Lower leg skin (tissue), 3 donors: ENCODE measurements around the gene DLG2.

Experiments
- POLR2A ChIP-seq, 2 donors: fragments of 450-650 bp; IDR thresholded peaks; one replicate each; pipeline ENCODE4 v1.6.1; 2016 to 2017; ENCODE audit warnings: antibody characterized with exemption in 2 of 2, mild to moderate bottlenecking in 1 of 2, moderate library complexity in 1 of 2
- TF ChIP-seq, protein P1 (sequence below), 3 donors: fragments of 450-650 bp; IDR thresholded peaks; one replicate each; pipeline ENCODE4 v1.5.1; 2016; ENCODE audit warnings: antibody characterized with exemption in 3 of 3, mild to moderate bottlenecking in 3 of 3, moderate library complexity in 2 of 3

DNA sequence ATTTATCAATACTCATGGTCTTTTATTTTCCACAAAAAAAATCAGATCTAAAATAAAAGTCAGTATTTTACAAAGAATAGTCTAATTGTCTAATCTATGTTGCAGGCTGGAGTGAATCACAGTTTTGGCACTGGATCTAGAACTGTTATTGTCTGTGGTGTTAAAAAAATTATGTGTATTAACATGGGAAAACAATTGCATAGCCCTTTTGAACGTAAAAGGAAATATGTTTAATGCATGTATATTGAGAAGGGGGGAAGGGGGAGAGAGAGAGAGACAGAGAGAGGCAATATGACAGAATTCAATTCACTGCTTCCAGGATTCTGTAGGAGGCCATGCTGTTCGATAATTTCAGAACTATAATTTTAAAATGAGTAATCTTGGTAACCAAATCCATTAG, 2016.1 kb downstream of the DLG2 start:
- TF ChIP-seq, protein P1, sequence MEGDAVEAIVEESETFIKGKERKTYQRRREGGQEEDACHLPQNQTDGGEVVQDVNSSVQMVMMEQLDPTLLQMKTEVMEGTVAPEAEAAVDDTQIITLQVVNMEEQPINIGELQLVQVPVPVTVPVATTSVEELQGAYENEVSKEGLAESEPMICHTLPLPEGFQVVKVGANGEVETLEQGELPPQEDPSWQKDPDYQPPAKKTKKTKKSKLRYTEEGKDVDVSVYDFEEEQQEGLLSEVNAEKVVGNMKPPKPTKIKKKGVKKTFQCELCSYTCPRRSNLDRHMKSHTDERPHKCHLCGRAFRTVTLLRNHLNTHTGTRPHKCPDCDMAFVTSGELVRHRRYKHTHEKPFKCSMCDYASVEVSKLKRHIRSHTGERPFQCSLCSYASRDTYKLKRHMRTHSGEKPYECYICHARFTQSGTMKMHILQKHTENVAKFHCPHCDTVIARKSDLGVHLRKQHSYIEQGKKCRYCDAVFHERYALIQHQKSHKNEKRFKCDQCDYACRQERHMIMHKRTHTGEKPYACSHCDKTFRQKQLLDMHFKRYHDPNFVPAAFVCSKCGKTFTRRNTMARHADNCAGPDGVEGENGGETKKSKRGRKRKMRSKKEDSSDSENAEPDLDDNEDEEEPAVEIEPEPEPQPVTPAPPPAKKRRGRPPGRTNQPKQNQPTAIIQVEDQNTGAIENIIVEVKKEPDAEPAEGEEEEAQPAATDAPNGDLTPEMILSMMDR (IDR thresholded peaks at IDR 0.05) = no peak
- TF ChIP-seq POLR2A (IDR thresholded peaks at IDR 0.05) = no peak
